Stimulated activated CD4-positive, alpha-beta T cell treated with anti-CD3 and anti-CD28 coated beads, Interleukin-15, amount 100 ng/mL, for 24 hours (primary cell): ENCODE measurements around the gene RPL14.

Experiments
- DNase-seq: peaks from one replicate; pipeline ENCODE4 v3.0.0-alpha.2; 2020

RPL14 gene

DNA sequence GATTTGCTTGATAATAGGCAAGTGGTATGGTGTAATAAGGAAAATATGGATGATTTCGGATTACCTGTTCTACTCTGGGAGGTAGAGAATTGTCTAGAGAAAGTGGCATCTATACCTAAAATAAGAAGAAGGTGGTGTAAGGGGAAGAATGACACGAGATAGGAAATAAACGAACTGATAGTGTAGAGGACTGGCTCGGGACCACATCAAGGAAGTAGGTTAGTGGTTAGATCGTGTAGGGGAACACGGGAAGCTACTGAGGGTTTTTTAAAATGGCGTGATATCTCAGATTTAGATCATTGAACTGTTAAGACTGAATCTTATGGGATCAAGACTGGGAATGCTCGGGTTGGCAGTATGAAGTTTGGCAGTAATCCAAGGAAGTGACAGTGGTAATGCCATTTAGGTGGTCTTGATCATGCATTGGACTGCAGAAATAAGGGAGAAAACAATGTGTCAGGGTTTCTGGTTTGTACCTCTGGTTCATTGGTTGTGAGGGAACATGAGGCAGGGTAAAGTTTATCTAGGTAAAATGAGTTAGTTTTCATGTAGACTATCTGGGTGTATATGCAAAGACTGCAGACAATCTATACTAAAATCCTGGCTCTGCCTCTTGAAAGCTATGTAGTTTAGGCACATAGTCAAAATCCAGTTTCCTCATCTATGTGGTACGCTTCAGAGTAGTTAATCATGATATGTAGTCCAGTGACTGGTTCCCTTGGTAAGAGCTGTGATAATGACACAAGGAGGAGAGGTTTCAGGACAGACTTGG, 7.4 kb downstream of the RPL14 start:
- DNase-seq = no peak

GRCh38 chr3:40465111-40465407, 7.9 kb downstream of the RPL14 start:
- DNase-seq = no peak

- DNase-seq = no peak
These were observed 8.3 kb downstream of the RPL14 start for GRCh38 chr3:40465456-40465855.

DNA sequence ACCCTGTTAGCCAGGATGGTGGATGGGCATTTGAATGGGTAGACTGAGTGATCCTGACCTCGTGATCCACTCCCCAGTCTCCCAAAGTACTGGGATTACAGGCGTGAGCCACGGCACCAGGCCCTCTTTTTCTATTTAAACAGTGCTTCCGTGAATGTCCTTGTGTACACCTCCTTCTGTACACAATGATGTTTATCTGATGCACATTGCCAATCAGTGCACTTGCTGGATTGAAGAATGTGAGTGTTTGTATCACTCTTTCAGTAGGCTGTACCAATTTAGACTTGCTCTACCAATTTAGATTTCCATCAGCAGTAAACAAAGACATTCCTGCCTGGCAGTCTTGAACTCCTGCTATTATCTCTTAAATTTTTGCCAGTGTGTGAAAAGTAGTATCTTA, 10.9 kb downstream of the RPL14 start:
- DNase-seq = no peak

GRCh38 chr3:40470701-40471100, 13.6 kb downstream of the RPL14 start:
- no peak for DNase-seq

- DNase-seq = peak; percentile 62
These were observed 19.6 kb downstream of the RPL14 start, which contains the start of gene ZNF619 for GRCh38 chr3:40476478-40477470. ZNF619 (plus strand) TSS chr3:40477122; CDS start chr3:40477980, 858 bp downstream.

DNA sequence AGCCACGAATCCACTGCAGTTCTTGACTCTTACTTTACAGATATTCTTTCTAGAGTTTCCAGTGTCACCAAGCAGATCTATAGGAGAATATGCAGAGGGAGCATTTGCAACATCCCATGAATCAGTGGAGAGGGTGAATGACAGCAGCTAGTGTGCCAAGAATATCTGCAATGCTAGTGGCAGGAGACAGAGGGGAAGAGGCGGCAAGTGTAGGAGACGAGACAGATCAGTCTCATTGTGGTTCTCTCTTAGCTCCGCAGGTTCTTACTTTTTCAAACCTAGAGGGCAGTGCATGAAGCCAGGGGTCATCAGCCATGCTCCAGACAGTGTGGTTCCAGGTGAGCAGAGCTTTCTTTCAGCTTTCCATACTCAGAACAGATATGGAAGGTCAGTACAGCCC, 20.5 kb downstream of the RPL14 start:
- no peak for DNase-seq

DNA sequence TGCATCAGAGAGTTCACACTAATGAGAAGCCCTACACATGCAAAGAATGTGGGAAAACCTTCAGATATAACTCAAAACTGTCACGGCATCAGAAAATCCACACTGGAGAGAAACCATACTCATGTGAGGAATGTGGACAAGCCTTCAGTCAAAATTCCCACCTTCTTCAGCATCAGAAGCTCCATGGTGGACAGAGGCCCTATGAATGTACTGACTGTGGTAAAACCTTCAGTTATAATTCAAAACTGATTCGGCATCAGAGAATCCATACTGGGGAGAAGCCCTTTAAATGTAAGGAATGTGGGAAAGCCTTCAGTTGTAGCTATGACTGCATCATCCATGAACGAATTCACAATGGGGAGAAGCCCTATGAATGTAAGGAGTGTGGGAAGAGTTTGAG, 30.0 kb downstream of the RPL14 start:
- no peak for DNase-seq

DNA sequence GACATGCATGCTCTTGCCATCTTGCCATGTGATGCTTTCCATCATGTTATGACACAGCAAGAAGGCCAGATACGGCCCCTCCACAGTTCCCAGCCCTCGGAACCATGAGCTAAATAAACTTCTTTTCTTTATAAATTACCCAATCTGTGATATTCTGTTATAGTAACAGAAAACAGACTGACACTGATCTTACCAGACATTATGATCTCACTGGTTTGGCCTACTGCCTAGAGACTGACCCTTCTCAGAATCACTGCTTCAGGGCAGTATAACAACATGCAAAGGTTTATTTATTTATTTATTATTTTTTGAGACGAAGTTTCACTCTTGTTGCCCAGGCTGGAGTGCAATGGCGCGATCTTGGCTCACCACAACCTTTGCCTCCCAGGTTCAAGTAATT, 33.8 kb downstream of the RPL14 start:
- DNase-seq = no peak

DNA sequence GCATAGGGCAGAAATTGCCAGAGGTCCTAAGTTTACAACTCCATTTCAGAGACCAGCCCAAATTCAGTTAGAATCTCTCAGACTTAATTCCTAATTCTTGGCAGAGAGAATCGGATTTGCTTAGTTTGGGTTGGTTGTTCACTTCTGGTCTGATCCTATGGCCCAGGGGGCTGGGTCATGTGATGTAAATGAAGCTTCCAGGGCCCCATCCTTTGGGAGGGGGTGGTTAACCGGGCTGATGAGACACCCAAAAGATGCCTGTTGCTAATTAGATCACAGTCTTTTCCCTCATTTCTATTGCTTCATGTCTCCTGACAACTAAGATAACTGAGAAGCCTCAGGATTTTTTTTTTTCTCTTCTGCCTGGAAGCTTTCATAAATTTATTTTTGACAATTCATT, 37.6 kb downstream of the RPL14 start:
- no peak for DNase-seq

- DNase-seq = no peak
These were observed 40.1 kb downstream of the RPL14 start for GRCh38 chr3:40497288-40497687.

DNA sequence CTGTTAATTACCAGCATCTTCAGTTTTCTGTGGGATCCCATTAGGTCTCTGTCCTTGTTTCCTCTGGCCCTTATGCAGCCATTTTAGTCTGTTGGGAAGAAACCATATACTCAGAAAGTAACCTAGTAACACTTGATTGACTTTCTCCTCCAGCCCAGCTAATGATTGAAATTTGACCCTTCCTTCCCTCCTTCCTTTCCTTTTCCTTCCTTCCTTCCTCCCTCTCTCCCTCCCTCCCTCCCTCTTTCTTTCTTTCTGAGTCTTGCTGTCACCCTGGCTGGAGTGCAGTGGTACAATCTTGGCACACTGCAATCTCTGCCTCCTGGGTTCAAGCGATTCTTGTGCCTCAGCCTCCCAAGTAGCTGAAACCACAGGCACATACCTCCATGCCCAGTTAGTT, 42.8 kb downstream of the RPL14 start:
- no peak for DNase-seq

- DNase-seq = no peak
These were observed 44.9 kb downstream of the RPL14 start for GRCh38 chr3:40502034-40502433.

- peak; percentile 10 for DNase-seq
These were observed 47.7 kb downstream of the RPL14 start for GRCh38 chr3:40504636-40505430.

- DNase-seq = peak; percentile 75
These were observed 48.7 kb downstream of the RPL14 start, which contains the start of gene ZNF620 for GRCh38 chr3:40505599-40506462. ZNF620 (plus strand) TSS chr3:40506039; CDS start chr3:40506353, 314 bp downstream.

GRCh38 chr3:40511031-40511718, 54.0 kb downstream of the RPL14 start:
- DNase-seq = no peak

- no peak for DNase-seq
These were observed 59.1 kb downstream of the RPL14 start for GRCh38 chr3:40516201-40516600.

DNA sequence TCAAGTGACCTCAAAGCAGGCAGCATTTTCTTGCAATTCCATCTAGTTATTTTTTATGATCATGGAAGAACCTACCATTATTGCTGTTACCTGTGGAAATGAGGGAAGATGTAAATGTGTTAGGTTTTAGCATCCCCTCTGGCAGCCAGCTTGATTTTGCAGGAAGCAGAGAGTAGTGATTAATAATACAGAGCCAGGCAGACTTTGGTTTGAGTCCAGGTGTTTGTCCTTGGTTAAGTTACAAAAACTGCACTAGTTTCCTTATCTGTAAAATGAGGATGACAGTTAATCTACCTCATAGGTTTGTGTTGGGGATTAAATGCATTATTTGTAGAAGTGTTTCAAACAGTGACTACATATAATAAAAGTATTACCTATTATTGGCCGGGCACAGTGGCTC, 60.9 kb downstream of the RPL14 start:
- no peak for DNase-seq
